Hematopoietic multipotent progenitor cell treated with erythropoietin and hydrocortisone succinate and interleukin-3 and kit ligand, for 17 days (in vitro differentiated cells): Measurements from ENCODE around the gene SPTBN1.

Source experiments
- DNase-seq: peaks from one replicate; pipeline ENCODE4 v3.0.0-alpha.2; 2015; ENCODE audit warnings: low spot score

SPTBN1 gene

GRCh38 chr2:54434229-54434628, 21.9 kb upstream of the SPTBN1 start:
- DNase-seq, result no peak

- DNase-seq, result no peak
Observed at GRCh38 chr2:54434711-54435110, 21.4 kb upstream of the SPTBN1 start.

- DNase-seq, result no peak
Observed at GRCh38 chr2:54435325-54436226, 20.6 kb upstream of the SPTBN1 start.

GRCh38 chr2:54437588-54437987, 18.5 kb upstream of the SPTBN1 start:
- DNase-seq, result no peak

- no peak for DNase-seq
Observed at GRCh38 chr2:54438271-54438670, 17.9 kb upstream of the SPTBN1 start.

- DNase-seq, result no peak
Observed at GRCh38 chr2:54439582-54439981, 16.5 kb upstream of the SPTBN1 start.

- DNase-seq, result no peak
Observed at GRCh38 chr2:54440050-54440449, 16.1 kb upstream of the SPTBN1 start.

- DNase-seq, result no peak
Observed at GRCh38 chr2:54444503-54444902, 11.6 kb upstream of the SPTBN1 start.

GRCh38 chr2:54446122-54446521, 10.0 kb upstream of the SPTBN1 start:
- DNase-seq, result no peak

- DNase-seq, result no peak
Observed at GRCh38 chr2:54446625-54447024, 9.5 kb upstream of the SPTBN1 start.

- no peak for DNase-seq
Observed at GRCh38 chr2:54454548-54455130, 1.5 kb upstream of the SPTBN1 start.

- no peak for DNase-seq
Observed at GRCh38 chr2:54455131-54455562, 980 bp upstream of the SPTBN1 start.

- DNase-seq, result no peak
Observed at GRCh38 chr2:54456362-54456611, 160 bp downstream of the SPTBN1 start.

- DNase-seq, result no peak
Observed at GRCh38 chr2:54456612-54457322, 640 bp downstream of the SPTBN1 start.

- no peak for DNase-seq
Observed at GRCh38 chr2:54457323-54458023, 1.3 kb downstream of the SPTBN1 start.

- no peak for DNase-seq
Observed at GRCh38 chr2:54459037-54459441, 2.9 kb downstream of the SPTBN1 start.

- no peak for DNase-seq
Observed at GRCh38 chr2:54461261-54461660, 5.1 kb downstream of the SPTBN1 start.

GRCh38 chr2:54464341-54464740, 8.2 kb downstream of the SPTBN1 start:
- DNase-seq, result no peak

GRCh38 chr2:54465143-54465542, 9.0 kb downstream of the SPTBN1 start:
- no peak for DNase-seq

- no peak for DNase-seq
Observed at GRCh38 chr2:54466870-54467269, 10.7 kb downstream of the SPTBN1 start.

GRCh38 chr2:54468673-54469072, 12.5 kb downstream of the SPTBN1 start:
- no peak for DNase-seq

- DNase-seq, result no peak
Observed at GRCh38 chr2:54469484-54470053, 13.4 kb downstream of the SPTBN1 start.
